NCI-H82 treated with DMSO at 0.1 percent for 48 hours (cell line): ENCODE measurements around the gene NEURL1.

Experiments used
- DNase-seq: peaks from one replicate; lab custom pipeline; 2025; ENCODE audit not compliant: unreplicated experiment; lab: John Stamatoyannopoulos, UW

The NEURL1 gene

GRCh38 chr10:103544657-103545310 is 51.3 kb downstream of the NEURL1 start:
- no peak for DNase-seq

GRCh38 chr10:103545366-103545765 is 51.9 kb downstream of the NEURL1 start:
- DNase-seq, result no peak

- DNase-seq, result no peak
These were observed 52.3 kb downstream of the NEURL1 start for GRCh38 chr10:103545771-103546281.

- no peak for DNase-seq
These were observed 52.9 kb downstream of the NEURL1 start for GRCh38 chr10:103546401-103546800.

- DNase-seq, result peak; percentile 47
These were observed 54.0 kb downstream of the NEURL1 start for GRCh38 chr10:103547391-103547946.

GRCh38 chr10:103548006-103548405 is 54.5 kb downstream of the NEURL1 start:
- DNase-seq, result no peak

GRCh38 chr10:103548581-103549348 is 55.3 kb downstream of the NEURL1 start:
- no peak for DNase-seq

GRCh38 chr10:103549349-103549685 is 55.8 kb downstream of the NEURL1 start:
- DNase-seq, result no peak

- no peak for DNase-seq
These were observed 56.7 kb downstream of the NEURL1 start for GRCh38 chr10:103550229-103550628.

GRCh38 chr10:103551619-103552602 is 58.4 kb downstream of the NEURL1 start:
- DNase-seq, result no peak

- no peak for DNase-seq
These were observed 59.6 kb downstream of the NEURL1 start for GRCh38 chr10:103552856-103553742.

GRCh38 chr10:103553743-103554487 is 60.4 kb downstream of the NEURL1 start:
- DNase-seq, result no peak

- peak; percentile 48 for DNase-seq
These were observed 61.2 kb downstream of the NEURL1 start for GRCh38 chr10:103554488-103555324.

GRCh38 chr10:103555325-103555649 is 61.8 kb downstream of the NEURL1 start:
- DNase-seq, result no peak

- no peak for DNase-seq
These were observed 62.2 kb downstream of the NEURL1 start for GRCh38 chr10:103555712-103556111.

- no peak for DNase-seq
These were observed 63.0 kb downstream of the NEURL1 start for GRCh38 chr10:103556383-103557007.

GRCh38 chr10:103557455-103557854 is 64.0 kb downstream of the NEURL1 start:
- no peak for DNase-seq

- DNase-seq, result no peak
These were observed 65.4 kb downstream of the NEURL1 start for GRCh38 chr10:103558911-103559310.
